ENCODE results near the gene LAMB2.

The LAMB2 gene

DNA sequence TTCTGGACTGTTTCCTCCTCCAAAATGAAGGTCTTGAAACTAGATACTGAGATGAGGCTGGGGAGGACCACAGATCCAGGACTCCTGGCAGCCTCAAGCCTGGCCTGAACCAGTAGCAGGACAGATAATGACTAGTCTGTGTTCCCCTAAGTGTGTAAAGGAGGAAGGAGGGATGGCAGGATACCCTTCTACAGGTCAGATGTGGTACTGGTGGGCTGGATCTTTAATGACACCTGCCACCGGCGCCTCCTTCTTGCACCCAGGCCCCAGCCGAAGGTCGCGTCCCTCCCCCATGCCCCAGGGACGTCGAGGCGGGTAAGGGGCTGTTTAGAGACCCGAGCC is 12.8 kb downstream of the LAMB2 start:
- TF ChIP-seq CTCF (IDR thresholded peaks at IDR 0.05; ENCODE audit: low read depth, low read length), result no peak
- peak overlapping the region; percentile 91 for H3K4me3 ChIP-seq (ENCODE audit: low read depth, low read length)

DNA sequence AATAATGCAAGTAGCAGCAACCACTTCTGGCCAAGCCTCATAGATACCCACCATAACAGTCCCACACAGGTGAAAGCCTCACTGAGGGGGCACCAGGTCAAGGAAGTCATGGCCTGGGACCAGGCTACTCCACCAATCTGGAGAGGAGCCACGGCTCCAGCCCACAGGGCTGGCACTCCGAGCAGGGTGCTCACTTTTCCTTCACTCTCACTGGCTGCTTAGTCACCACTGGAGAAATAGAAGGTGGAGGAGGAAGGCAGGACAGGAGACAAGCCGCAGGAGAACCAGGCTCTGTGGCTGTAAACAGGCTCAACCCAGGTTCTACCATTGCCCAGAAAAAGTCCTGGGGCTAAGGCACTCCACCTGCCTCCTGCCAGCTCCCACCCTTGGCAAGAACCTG is 13.4 kb downstream of the LAMB2 start:
- no peak for TF ChIP-seq CTCF (IDR thresholded peaks at IDR 0.05; ENCODE audit: low read depth, low read length)
- peak overlapping the region; percentile 91 for H3K4me3 ChIP-seq (ENCODE audit: low read depth, low read length)

- no peak for TF ChIP-seq CTCF (IDR thresholded peaks at IDR 0.05; ENCODE audit: low read depth, low read length)
- no peak overlapping the region for H3K4me3 ChIP-seq (ENCODE audit: low read depth, low read length)
Observed at GRCh38 chr3:49119036-49119435, 13.8 kb downstream of the LAMB2 start.

DNA sequence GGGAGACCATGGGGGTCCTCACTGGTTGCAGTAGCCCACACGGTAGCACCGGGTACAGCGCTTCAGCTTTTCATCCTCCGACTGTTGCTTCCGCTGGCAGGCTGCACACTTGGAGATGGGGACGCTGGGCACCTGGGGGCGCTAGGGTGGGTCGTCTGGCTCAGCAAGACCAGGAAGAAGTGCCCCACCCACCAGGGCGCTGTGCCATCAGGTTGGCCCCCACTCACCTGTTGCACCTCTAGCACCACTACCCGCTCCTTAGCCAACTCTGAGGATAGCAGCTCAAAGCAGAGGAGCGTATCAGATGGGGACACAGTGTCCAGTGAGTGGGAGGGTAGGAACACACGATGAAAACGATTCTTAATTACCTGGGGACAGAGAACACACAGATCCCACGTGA is 20.6 kb downstream of the LAMB2 start:
- no peak for TF ChIP-seq CTCF (IDR thresholded peaks at IDR 0.05; ENCODE audit: low read depth, low read length)
- no peak overlapping the region for H3K4me3 ChIP-seq (ENCODE audit: low read depth, low read length)

DNA sequence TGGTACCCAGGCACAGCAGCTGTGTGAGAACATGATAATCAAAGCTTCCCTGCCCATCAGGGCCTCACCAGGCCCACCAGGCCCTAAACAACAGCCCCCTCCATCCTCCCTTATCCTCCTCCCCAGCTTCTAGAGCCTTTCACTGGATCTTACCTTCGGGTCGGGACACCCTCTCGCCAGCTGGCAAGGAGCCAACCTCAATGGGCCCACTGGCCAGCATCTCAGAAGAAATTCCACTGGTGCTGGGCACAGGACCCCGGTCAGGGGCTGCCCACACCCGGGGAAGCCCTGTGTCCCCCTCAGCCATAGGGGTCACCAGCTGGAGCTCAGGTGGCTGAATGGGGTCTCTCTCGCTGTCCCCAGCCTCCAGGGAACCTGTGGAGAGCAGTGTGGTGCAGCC is 21.5 kb downstream of the LAMB2 start:
- no peak for TF ChIP-seq CTCF (IDR thresholded peaks at IDR 0.05; ENCODE audit: low read depth, low read length)
- H3K4me3 ChIP-seq (ENCODE audit: low read depth, low read length), result no peak overlapping the region

- H3K4me3 ChIP-seq (ENCODE audit: low read depth, low read length), result no peak overlapping the region
- TF ChIP-seq CTCF (IDR thresholded peaks at IDR 0.05; ENCODE audit: low read depth, low read length), result no peak
Observed at GRCh38 chr3:49110780-49111179, 22.1 kb downstream of the LAMB2 start.

DNA sequence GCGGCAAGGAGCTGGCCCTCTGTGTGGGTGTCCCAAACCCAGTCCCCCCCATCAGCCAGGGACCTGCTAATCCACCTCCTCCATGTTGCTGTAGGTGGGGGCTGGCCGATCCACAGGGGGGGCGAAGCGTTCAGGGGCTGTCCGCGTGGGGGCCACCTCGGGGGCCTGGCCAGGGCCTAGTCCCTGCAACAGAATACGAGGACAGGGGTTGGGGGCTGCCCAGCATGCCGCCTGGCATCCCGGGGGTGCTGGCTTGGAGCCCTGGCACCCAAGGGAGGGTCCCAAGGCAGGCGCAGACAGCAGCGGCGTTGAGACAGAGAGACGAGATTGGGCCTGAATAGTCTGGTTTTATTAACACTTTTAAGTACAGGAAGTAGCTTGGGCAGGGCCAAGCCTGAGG is 24.5 kb downstream of the LAMB2 start:
- no peak for TF ChIP-seq CTCF (IDR thresholded peaks at IDR 0.05; ENCODE audit: low read depth, low read length)
- no peak overlapping the region for H3K4me3 ChIP-seq (ENCODE audit: low read depth, low read length)
